ENCODE results near the gene RRP15. TPM values are rescaled to one million over a fixed set of nuclear protein-coding genes. Genes with fewer than 3 reads are reported as not detected.

Gene RRP15
- polyA plus RNA-seq, 3 donors, result 1.3 to 8.2 (median 3.8) TPM

DNA sequence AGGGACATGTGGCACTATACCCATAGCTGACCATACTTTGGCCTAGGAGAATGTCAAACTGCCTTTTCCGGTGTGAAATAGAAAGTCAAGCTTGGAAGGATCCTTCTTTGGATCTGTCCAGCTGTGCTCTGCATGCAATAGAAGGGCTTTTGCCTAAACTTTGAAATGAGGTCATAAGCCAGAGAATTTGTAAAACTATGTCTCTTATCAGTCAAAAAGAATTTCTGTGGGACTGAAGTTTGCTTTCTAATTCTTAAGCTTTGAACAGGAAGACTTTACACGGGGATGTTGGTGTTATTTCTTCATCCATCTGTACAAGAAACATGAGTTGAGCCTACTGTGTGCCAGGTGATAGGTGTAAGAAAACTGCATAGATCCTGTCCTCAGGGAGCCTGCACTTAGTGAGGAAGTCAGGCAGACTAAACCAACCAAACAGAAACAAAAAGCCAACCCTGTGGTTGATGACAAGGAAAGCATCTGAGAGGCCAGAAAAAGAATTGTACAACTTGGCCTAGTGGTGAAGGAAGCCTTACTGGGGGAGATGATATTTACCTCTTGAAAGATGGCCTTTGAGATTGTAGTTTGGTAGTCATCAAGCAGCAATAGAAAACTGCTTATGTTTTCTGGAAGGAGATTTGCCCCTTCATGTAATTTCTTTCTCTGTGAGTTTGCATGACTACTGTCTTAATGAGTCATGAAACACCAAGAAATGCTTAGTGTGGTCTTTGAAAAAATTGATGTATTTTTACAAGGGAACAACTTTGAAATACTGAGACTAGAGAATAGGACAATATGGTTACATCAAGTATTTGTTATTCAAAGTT lies 84.8 kb downstream of the RRP15 start:
- H3K27ac ChIP-seq (ENCODE audit: low read depth, low read length), result no peak overlapping the region
- WGBS, 3 donors, result 55 to 61% (median 56%) methylated on average over 2 of the region's 2 CpGs

DNA sequence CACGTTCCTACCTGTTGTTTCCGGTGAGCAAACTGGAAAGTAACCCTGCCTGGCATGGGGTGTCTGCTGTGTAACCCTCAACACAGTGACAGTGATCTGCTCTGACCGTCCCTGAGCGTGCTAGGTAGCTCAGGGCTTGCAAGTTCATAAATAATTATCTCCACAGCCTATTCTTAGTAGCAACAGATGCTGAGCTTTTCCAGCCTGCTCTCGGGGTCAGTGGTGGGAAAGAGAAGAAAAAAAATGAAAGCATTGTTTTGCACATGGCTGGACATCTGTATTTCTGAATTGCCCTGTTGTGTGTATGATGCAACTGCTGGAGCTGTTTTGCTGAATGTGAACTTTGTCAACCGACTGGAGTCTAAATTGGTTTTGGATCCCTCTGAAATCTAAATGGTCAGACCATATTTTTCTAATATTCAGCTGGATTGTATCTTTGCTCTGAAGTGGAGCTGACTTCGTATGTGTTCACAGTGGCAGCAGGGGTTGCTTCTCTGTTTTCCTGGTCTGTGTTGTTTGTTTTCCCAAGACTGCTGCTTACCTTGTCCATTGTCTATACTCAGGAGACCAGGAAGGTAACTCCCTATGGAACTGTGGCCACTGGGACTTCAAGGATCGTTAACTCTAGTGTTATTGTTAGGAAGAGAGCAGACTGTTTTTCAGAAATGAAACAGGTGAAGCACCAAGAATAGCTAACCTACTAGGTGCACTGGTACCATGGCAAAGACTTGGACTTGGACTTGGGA lies 87.0 kb downstream of the RRP15 start:
- 53 to 67% (median 59%) methylated on average over 8 of the region's 8 CpGs for WGBS, 3 donors
- H3K27ac ChIP-seq (ENCODE audit: low read depth, low read length), result no peak overlapping the region

DNA sequence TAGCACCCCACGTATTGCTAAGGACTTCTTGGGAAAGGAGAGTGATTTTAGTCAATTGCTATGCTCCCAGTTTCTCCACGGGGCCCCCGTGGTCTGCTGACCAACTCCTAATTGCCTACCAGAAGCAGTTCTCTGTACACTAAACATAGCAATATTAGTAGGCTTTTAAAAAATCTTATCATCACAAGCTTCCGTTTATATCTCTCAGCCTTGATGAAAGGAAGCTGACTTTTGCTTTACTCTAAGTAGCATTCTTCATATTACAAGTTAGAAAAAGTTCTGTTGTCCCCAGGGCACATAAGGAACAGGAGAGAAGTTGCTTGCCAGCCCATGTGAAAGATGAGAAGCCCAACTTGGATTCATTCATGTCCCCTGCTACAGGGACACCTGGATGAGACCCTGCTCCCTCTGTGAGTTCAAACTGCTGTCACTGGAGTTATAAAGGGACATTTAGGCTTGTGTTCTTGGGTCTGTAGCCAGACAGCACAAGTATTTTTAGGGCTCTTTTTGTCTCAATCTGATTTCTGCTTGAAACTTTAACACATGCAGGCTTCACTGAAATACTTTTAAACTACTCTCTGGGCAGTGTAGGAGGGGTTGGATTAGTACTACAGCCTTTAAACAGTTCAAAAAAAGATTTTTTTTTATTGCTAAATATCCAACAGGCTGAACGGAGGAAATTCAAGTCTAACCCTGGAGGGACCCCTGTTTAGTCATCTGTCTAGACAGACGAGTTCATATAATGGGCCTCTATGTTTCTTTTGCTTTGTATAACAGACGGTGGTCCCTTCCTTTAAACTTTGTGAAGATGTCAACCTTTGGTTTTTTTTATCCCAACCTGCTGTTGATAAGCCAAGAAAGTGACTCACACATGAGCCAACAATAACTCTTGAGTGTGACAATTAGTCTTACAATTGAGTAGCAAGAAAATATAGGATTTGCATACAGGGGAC lies 89.6 kb downstream of the RRP15 start:
- WGBS, 3 donors, result 43 to 54% (median 50%) methylated on average over 7 of the region's 7 CpGs
- no peak overlapping the region for H3K27ac ChIP-seq (ENCODE audit: low read depth, low read length)

- WGBS, 3 donors, result 74 to 93% (median 85%) methylated on average over 2 of the region's 2 CpGs
These were observed 91.6 kb downstream of the RRP15 start for GRCh38 chr1:218376722-218377121.

DNA sequence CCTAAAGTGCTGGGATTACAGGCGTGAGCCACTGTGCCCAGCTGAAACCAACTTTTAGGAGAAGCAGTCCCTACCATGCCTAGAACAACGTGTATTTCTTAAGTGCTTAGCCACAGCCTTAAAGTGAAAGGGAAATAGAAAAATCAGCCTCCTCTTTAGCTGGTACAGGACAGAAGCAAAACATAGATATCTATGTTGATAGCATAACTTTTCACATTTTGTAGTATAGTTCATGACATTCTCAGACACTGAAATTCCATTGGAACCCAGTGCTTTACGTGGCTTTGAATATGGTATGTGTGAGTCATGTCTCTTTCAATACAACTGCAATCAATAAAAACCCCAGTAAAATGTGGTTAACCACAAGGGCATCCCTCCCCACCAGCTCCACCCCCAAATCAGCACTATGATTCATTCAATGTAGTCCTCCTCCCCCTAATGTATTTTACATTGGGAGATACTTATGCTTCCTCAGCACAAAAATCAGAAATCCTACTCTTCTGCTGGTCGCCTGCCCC lies 92.1 kb downstream of the RRP15 start:
- 42 to 75% (median 62%) methylated on average over 4 of the region's 4 CpGs for WGBS, 3 donors
- H3K27ac ChIP-seq (ENCODE audit: low read depth, low read length), result no peak overlapping the region

More at GRCh38 chr1:218376722-218377121, 91.6 kb downstream of the RRP15 start:
- H3K27ac ChIP-seq (ENCODE audit: low read depth, low read length), result no peak overlapping the region

GRCh38 chr1:218380125-218380977 lies 95.3 kb downstream of the RRP15 start:
- no peak overlapping the region for H3K27ac ChIP-seq (ENCODE audit: low read depth, low read length)
- WGBS, 3 donors, result 43 to 87% (median 82%) methylated on average over 7 of the region's 7 CpGs

DNA sequence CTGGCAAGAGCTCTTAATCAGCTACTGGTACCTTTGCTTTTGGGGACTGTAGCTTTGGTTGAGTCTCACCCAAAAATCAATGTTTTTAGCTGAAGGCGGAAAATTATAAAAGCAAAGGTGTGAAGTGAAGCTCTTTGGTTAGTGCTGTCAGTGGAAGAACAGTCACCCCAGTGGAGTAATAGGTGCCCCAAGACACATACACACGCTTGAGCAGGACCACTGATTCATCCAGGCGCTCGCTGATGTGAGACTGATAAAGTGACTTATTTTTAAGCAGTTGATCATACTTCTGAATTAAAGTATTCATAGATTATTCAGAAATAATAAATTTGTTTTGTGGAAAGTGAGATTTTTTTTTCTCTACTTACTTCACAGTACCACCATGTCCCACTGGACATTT lies 97.2 kb downstream of the RRP15 start:
- no peak overlapping the region for H3K27ac ChIP-seq (ENCODE audit: low read depth, low read length)
- 94 to 99% (median 98%) methylated on average over 4 of the region's 4 CpGs for WGBS, 3 donors

- WGBS, 3 donors, result 61 to 76% (median 72%) methylated on average over 2 of the region's 2 CpGs
- no peak overlapping the region for H3K27ac ChIP-seq (ENCODE audit: low read depth, low read length)
These were observed 98.0 kb downstream of the RRP15 start for GRCh38 chr1:218383051-218383450.

GRCh38 chr1:218383681-218384080 lies 98.6 kb downstream of the RRP15 start:
- WGBS, 3 donors, result 60 to 66% (median 62%) methylated on average over 8 of the region's 8 CpGs
- H3K27ac ChIP-seq (ENCODE audit: low read depth, low read length), result no peak overlapping the region

DNA sequence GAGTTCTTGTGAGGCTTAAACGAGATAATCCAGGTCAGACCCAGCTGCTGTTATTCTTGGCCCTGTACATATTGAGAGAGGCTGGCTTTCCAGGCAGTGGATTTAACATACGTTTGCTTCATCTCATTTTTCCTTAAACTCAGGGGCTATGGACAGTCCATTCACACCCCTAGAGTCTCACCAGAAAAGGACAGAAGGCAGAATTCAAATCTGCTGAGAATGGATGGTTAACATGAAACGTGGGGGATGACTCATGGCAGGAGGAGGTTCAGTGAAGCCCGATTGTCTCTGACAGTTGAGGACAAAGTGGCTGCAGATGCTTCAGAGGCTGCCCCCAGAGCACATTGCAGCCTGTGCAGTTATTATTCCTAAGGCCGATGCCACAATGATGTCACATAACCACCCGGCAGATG lies 99.5 kb downstream of the RRP15 start:
- H3K27ac ChIP-seq (ENCODE audit: low read depth, low read length), result no peak overlapping the region
- WGBS, 3 donors, result 63 to 77% (median 74%) methylated on average over 6 of the region's 6 CpGs

Other genes starting within 250 kb of the RRP15 start
- gene TGFB2, start 60.0 kb downstream of the RRP15 start, polyA plus RNA-seq, result 1 to 10 TPM in 2 of 3 donors, under 1 TPM in 1; 0.67 to 1.7 (median 1.0) TPM